Prostate gland (tissue), 2 donors: ENCODE data around the gene P2RY12.

ENCODE experiments used
- CTCF ChIP-seq, 4 experiments: fragments of 200-600 bp in 2 of 4; fragments of 450-650 bp in 2 of 4; sonication (generic) in 2 of 4; IDR thresholded peaks; 1 replicate in 3 of 4; 2 replicates in 1 of 4; pipeline ENCODE4 v1.5.1; 2016 to 2019; ENCODE audit warnings: antibody characterized with exemption in 4 of 4, mild to moderate bottlenecking in 2 of 4, moderate library complexity in 2 of 4
- POLR2A ChIP-seq: fragments of 450-650 bp; IDR thresholded peaks from one replicate; pipeline ENCODE4 v1.6.1; 2016; ENCODE audit warnings: antibody characterized with exemption, mild to moderate bottlenecking

- TF ChIP-seq POLR2A (no peak), CTCF (IDR thresholded peaks at IDR 0.05) (no peak)
These were observed 78.3 kb downstream of the P2RY12 start for GRCh38 chr3:151306168-151306810.
